Neural cell (in vitro differentiated cells): ENCODE measurements around the gene SLC22A14. TPM values are rescaled to one million over a fixed set of nuclear protein-coding genes. Genes with fewer than 3 reads are reported as not detected.

Source experiments
- H2AFZ ChIP-seq: fragments of 200-600, 300-800 bp; sonication (generic), shearing (Covaris generic); 2 replicates; pipeline ENCODE4 v1.6.0; 2014; ENCODE audit warnings: low read depth, mild to moderate bottlenecking, antibody characterized with exemption, low read length, moderate library complexity
- H3F3A ChIP-seq: fragments of 200-600 bp; shearing (Covaris generic); 2 replicates; pipeline ENCODE4 v1.6.1; 2016; ENCODE audit warnings: mild to moderate bottlenecking, moderate library complexity, mixed read lengths, antibody characterized with exemption, low read length; ENCODE audit not compliant: insufficient read depth, poor library complexity, severe bottlenecking
- H3K27ac ChIP-seq: fragments of 200-600, 300-800 bp; sonication (generic), shearing (Covaris generic); 2 replicates; pipeline ENCODE4 v1.5.1; 2014; ENCODE audit warnings: mild to moderate bottlenecking, low read length, moderate library complexity
- H3K27me3 ChIP-seq: fragments of 300-800, 200-600 bp; sonication (generic), shearing (Covaris generic); 2 replicates; pipeline ENCODE4 v1.6.0; 2014; ENCODE audit warnings: mild to moderate bottlenecking, low read depth, low read length, moderate library complexity; ENCODE audit not compliant: insufficient read depth
- H3K36me3 ChIP-seq: fragments of 300-800, 200-600 bp; sonication (generic), shearing (Covaris generic); 2 replicates; pipeline ENCODE4 v1.5.1; 2014; ENCODE audit warnings: mild to moderate bottlenecking, antibody characterized with exemption, low read length, moderate library complexity; ENCODE audit not compliant: insufficient read depth
- H3K4me2 ChIP-seq: fragments of 300-800, 200-600 bp; sonication (generic), shearing (Covaris generic); 2 replicates; pipeline ENCODE4 v1.6.0; 2014; ENCODE audit warnings: mild to moderate bottlenecking, low read length
- H3K4me3 ChIP-seq: fragments of 300-800, 200-600 bp; sonication (generic), shearing (Covaris generic); 2 replicates; pipeline ENCODE4 v1.5.1; 2014; ENCODE audit warnings: mild to moderate bottlenecking, low read length, moderate library complexity
- H3K79me2 ChIP-seq: fragments of 200-600 bp; shearing (Covaris generic); replicated peaks from 2 replicates; pipeline ENCODE4 v1.6.0; 2014; ENCODE audit warnings: mild to moderate bottlenecking, low read length, moderate library complexity; ENCODE audit not compliant: insufficient read depth
- H3K9ac ChIP-seq: fragments of 300-800, 200-600 bp; sonication (generic), shearing (Covaris generic); 2 replicates; pipeline ENCODE4 v1.6.1; 2016; ENCODE audit warnings: mild to moderate bottlenecking, low read length, mixed read lengths
- H3K9me2 ChIP-seq: fragments of 200-600 bp; shearing (Covaris generic); 2 replicates; pipeline ENCODE4 v1.6.1; 2016; ENCODE audit warnings: mild to moderate bottlenecking, low read length, mixed read lengths; ENCODE audit not compliant: insufficient read depth
- H3K9me3 ChIP-seq: fragments of 200-600, 300-800 bp; sonication (generic), shearing (Covaris generic); 2 replicates; pipeline ENCODE4 v1.6.1; 2016; ENCODE audit warnings: mild to moderate bottlenecking, mixed run types, low read length, moderate library complexity, mixed read lengths
- H4K20me1 ChIP-seq: fragments of 200-600 bp; shearing (Covaris generic); 2 replicates; pipeline ENCODE4 v1.6.1; 2016; ENCODE audit warnings: mild to moderate bottlenecking, mixed run types; ENCODE audit not compliant: insufficient read depth
- CTCF ChIP-seq: fragments of 450-650 bp; IDR thresholded peaks from 2 replicates; pipeline ENCODE4 v1.5.1; 2014; ENCODE audit warnings: antibody characterized with exemption, mild to moderate bottlenecking, moderate library complexity; ENCODE audit not compliant: poor library complexity, severe bottlenecking
- EP300 ChIP-seq: fragments of 450-650 bp; conservative IDR thresholded peaks from 2 replicates; pipeline ENCODE4 v1.6.1; 2014; ENCODE audit warnings: antibody characterized with exemption, mild to moderate bottlenecking, moderate library complexity; ENCODE audit not compliant: poor library complexity, severe bottlenecking
- EZH2 ChIP-seq: fragments of 200-600, 300-800 bp; shearing (Covaris generic), sonication (generic); IDR thresholded peaks from 2 replicates; pipeline ENCODE4 v1.6.1; 2014; ENCODE audit warnings: antibody characterized with exemption, low read length, borderline replicate concordance, mild to moderate bottlenecking; ENCODE audit not compliant: insufficient read depth, poor library complexity, severe bottlenecking
- MXI1 ChIP-seq: fragments of 450-650 bp; conservative IDR thresholded peaks from 2 replicates; pipeline ENCODE4 v1.6.1; 2014; ENCODE audit warnings: antibody characterized with exemption, mild to moderate bottlenecking; ENCODE audit not compliant: poor library complexity, severe bottlenecking
- POLR2AphosphoS5 ChIP-seq: IDR thresholded peaks from 2 replicates; pipeline ENCODE4 v1.6.1; 2012
- RAD21 ChIP-seq: fragments of 450-650 bp; conservative IDR thresholded peaks from 2 replicates; pipeline ENCODE4 v1.6.1; 2014; ENCODE audit warnings: antibody characterized with exemption, mild to moderate bottlenecking, moderate library complexity
- REST ChIP-seq: IDR thresholded peaks from 2 replicates; pipeline ENCODE4 v1.6.1; 2012; ENCODE audit warnings: borderline replicate concordance
- SMC3 ChIP-seq: fragments of 450-650 bp; conservative IDR thresholded peaks from 2 replicates; pipeline ENCODE4 v1.6.1; 2014; ENCODE audit warnings: antibody characterized with exemption, mild to moderate bottlenecking, moderate library complexity; ENCODE audit not compliant: poor library complexity
- polyA plus RNA-seq: library from polyadenylated mRNA; depleted of rRNA; stranded (reverse); fragments of >200 nt; gene quantifications from 2 replicates; pipeline ENCODE4 v1.2.3, GENCODE V29; 2014

The SLC22A14 gene
- polyA plus RNA-seq, 1 donor from 2014 or later = 0.25 TPM

GRCh38 chr3:38314764-38315487 is 32.8 kb downstream of the SLC22A14 start:
- Histone ChIP-seq H3K4me3 (no peak overlapping the region), H3K27ac (no peak overlapping the region), H3K9me3 (no peaks in the 10 kb centered on the region), H3F3A (no peaks in the 10 kb centered on the region), H3K79me2 (no peaks in the 10 kb centered on the region), H4K20me1 (no peaks in the 10 kb centered on the region), H3K9me2 (no peaks in the 10 kb centered on the region), H3K27me3 (no peaks in the 10 kb centered on the region), H2AFZ (no peak overlapping the region), H3K4me2 (no peak overlapping the region), H3K9ac (no peak overlapping the region), H3K36me3 (no peaks in the 10 kb centered on the region)
- TF ChIP-seq EP300 = no peak
- no peak for TF ChIP-seq REST
- no peak for TF ChIP-seq EZH2
- TF ChIP-seq RAD21 = no peak

- Histone ChIP-seq H3K36me3 (no peaks in the 10 kb centered on the region), H2AFZ (no peak overlapping the region)
These were observed 33.6 kb downstream of the SLC22A14 start for GRCh38 chr3:38315488-38316230.

More at GRCh38 chr3:38315488-38316230, 33.6 kb downstream of the SLC22A14 start:
- TF ChIP-seq MXI1 = no peak
- TF ChIP-seq EZH2 = no peak
- no peak for TF ChIP-seq POLR2AphosphoS5
- TF ChIP-seq SMC3 = no peak
- TF ChIP-seq CTCF = no peak
- TF ChIP-seq EP300 = no peak
- Histone ChIP-seq H4K20me1 (no peaks in the 10 kb centered on the region), H3K4me2 (no peak overlapping the region), H3K79me2 (no peaks in the 10 kb centered on the region), H3K27ac (no peak overlapping the region), H3K4me3 (no peak overlapping the region), H3K9me3 (no peaks in the 10 kb centered on the region), H3K9ac (no peak overlapping the region), H3F3A (no peaks in the 10 kb centered on the region), H3K27me3 (no peaks in the 10 kb centered on the region), H3K9me2 (no peaks in the 10 kb centered on the region)
